SK-N-SH (cell line): ENCODE results near the gene VDR. TPM values are rescaled to one million over a fixed set of nuclear protein-coding genes. Genes with fewer than 3 reads are reported as not detected.

Experiments used
- CTCF ChIA-PET: fragments of 300-600, 350-600 bp; formaldehyde crosslinking; extraction: SDS; loops from one replicate; lab custom pipeline; 2021; lab: Yijun Ruan, JAX
- POLR2A ChIA-PET: fragments of 350-600 bp; sonication (Branson Sonifier 250); formaldehyde crosslinking; extraction: SDS; loops from one replicate; lab custom pipeline; 2020; ENCODE audit warnings: antibody characterized with exemption, inconsistent platforms; lab: Yijun Ruan, JAX
- DNase-seq: peaks from one replicate; pipeline ENCODE4 v3.0.0; 2012
- H2AFZ ChIP-seq: fragments of 200-600 bp; sonication (generic); 2 replicates; pipeline ENCODE4 v1.8.1; 2016; ENCODE audit warnings: antibody characterized with exemption, mild to moderate bottlenecking, low read depth
- H3F3A ChIP-seq: fragments of 200-600 bp; sonication (generic); replicated peaks from 2 replicates; pipeline ENCODE3; 2016; ENCODE audit warnings: antibody characterized with exemption, mild to moderate bottlenecking; ENCODE audit not compliant: insufficient read depth
- H3K27ac ChIP-seq, 2 experiments: fragments of 200-500 bp in 1 of 2; fragments of 200-600 bp in 1 of 2; sonication (Bioruptor generic) in 1 of 2; sonication (generic), shearing (Covaris generic) in 1 of 2; 2 replicates each; pipeline versions ENCODE4 v1.5.1 to v1.6.1; 2014 to 2016; ENCODE audit warnings: low read depth in 2 of 2, inconsistent platforms in 1 of 2, low read length in 1 of 2, mild to moderate bottlenecking in 1 of 2, mixed read lengths in 1 of 2
- H3K27me3 ChIP-seq: fragments of 200-600 bp; sonication (generic), shearing (Covaris generic); 2 replicates; pipeline ENCODE4 v1.6.1; 2016; ENCODE audit warnings: mixed run types; ENCODE audit not compliant: insufficient read depth
- H3K36me3 ChIP-seq, 2 experiments: fragments of 200-500 bp in 1 of 2; fragments of 200-600 bp in 1 of 2; sonication (Bioruptor generic) in 1 of 2; sonication (generic) in 1 of 2; replicated peaks in 1 of 2; 2 replicates each; pipeline versions ENCODE3 to v1.5.1; 2014 to 2016; ENCODE audit warnings: low read length in 1 of 2, mild to moderate bottlenecking in 1 of 2; ENCODE audit not compliant: insufficient read depth in 2 of 2, control insufficient read depth in 1 of 2
- H3K4me1 ChIP-seq, 2 experiments: fragments of 200-500 bp in 1 of 2; fragments of 200-600 bp in 1 of 2; sonication (Bioruptor generic) in 1 of 2; sonication (generic), shearing (Covaris generic) in 1 of 2; 2 replicates each; pipeline versions ENCODE4 v1.5.1 to v1.6.1; 2014 to 2016; ENCODE audit warnings: low read depth in 1 of 2, low read length in 1 of 2, mixed run types in 1 of 2; ENCODE audit not compliant: insufficient read depth in 2 of 2, control insufficient read depth in 1 of 2
- H3K4me2 ChIP-seq: fragments of 200-600 bp; sonication (generic), shearing (Covaris generic); 2 replicates; pipeline ENCODE4 v1.6.1; 2017; ENCODE audit warnings: mixed run types
- H3K4me3 ChIP-seq, 2 experiments: fragments of 200-500 bp in 1 of 2; fragments of 200-600 bp in 1 of 2; sonication (Bioruptor generic) in 1 of 2; sonication (generic), shearing (Covaris generic) in 1 of 2; 2 replicates each; pipeline versions ENCODE4 v1.5.1 to v1.8.1; 2014 to 2016; ENCODE audit warnings: low read depth in 2 of 2, inconsistent platforms in 1 of 2, low read length in 1 of 2, mild to moderate bottlenecking in 1 of 2, mixed read lengths in 1 of 2, moderate library complexity in 1 of 2
- H3K79me2 ChIP-seq: fragments of 200-600 bp; sonication (generic); 2 replicates; pipeline ENCODE4 v1.8.1; 2017; ENCODE audit warnings: mild to moderate bottlenecking; ENCODE audit not compliant: insufficient read depth
- H3K9ac ChIP-seq: fragments of 200-600 bp; sonication (generic); 2 replicates; pipeline ENCODE4 v1.6.1; 2017; ENCODE audit warnings: mixed run types
- H3K9me2 ChIP-seq: fragments of 200-600 bp; sonication (generic); 2 replicates; pipeline ENCODE4 v1.6.1; 2017; ENCODE audit warnings: mixed run types
- H3K9me3 ChIP-seq: fragments of 200-600 bp; sonication (generic); 2 replicates; pipeline ENCODE4 v1.6.1; 2017; ENCODE audit warnings: mixed run types, mild to moderate bottlenecking, moderate library complexity
- H4K20me1 ChIP-seq: fragments of 200-600 bp; sonication (generic); 2 replicates; pipeline ENCODE4 v1.6.1; 2017; ENCODE audit warnings: mild to moderate bottlenecking, mixed run types; ENCODE audit not compliant: insufficient read depth
- EP300 ChIP-seq, 2 experiments: IDR thresholded peaks; 2 replicates each; pipeline versions ENCODE4 v1.4.0 to v1.6.1; 2012; ENCODE audit warnings: borderline replicate concordance in 1 of 2, low read depth in 1 of 2, low read length in 1 of 2
- GATA2 ChIP-seq: sonication (generic); formaldehyde crosslinking; IDR thresholded peaks from 2 replicates; pipeline ENCODE4 v1.5.0; 2020; ENCODE audit warnings: mild to moderate bottlenecking, missing genetic modification reagents
- JUND ChIP-seq: IDR thresholded peaks from 2 replicates; pipeline ENCODE4 v1.4.0; 2012
- RCOR1 ChIP-seq: fragments of 150-350 bp; IDR thresholded peaks from 2 replicates; pipeline ENCODE4 v1.6.1; 2017; ENCODE audit warnings: antibody characterized with exemption, low read length
- RXRA ChIP-seq: IDR thresholded peaks from 2 replicates; pipeline ENCODE4 v1.4.0; 2012; ENCODE audit warnings: low read depth, mild to moderate bottlenecking, borderline replicate concordance
- SIN3A ChIP-seq: IDR thresholded peaks from 2 replicates; pipeline ENCODE4 v1.6.1; 2012; ENCODE audit warnings: low read depth, mild to moderate bottlenecking, low read length, moderate library complexity, borderline replicate concordance
- SMC3 ChIP-seq: IDR thresholded peaks from 2 replicates; pipeline ENCODE4 v1.6.1; 2012; ENCODE audit warnings: low read depth, low read length, improper control_type of control experiment
- TCF12 ChIP-seq: IDR thresholded peaks from 2 replicates; pipeline ENCODE4 v1.4.0; 2012
- WGBS: methylation state at CpG from one replicate; pipeline ENCODE4 v1.1.6; 2017; ENCODE audit warnings: low lambda C conversion rate; 5-methylcytosine and 5-hydroxymethylcytosine counted together
- polyA plus RNA-seq, 3 experiments: library from polyadenylated mRNA; depleted of rRNA; stranded (reverse); fragments of >200 nt; gene quantifications; 2 replicates each; pipeline ENCODE4 v1.2.3, GENCODE V29; 2012
- TF ChIP-seq, protein P1 (sequence below): IDR thresholded peaks from 2 replicates; pipeline ENCODE4 v1.4.0; 2012; ENCODE audit warnings: low read depth, borderline replicate concordance
- TF ChIP-seq, protein P2 (sequence below): IDR thresholded peaks from 2 replicates; pipeline ENCODE4 v1.4.0; 2012; ENCODE audit warnings: low read depth, borderline replicate concordance
- TF ChIP-seq, protein P3 (sequence below): fragments of 150-350 bp; IDR thresholded peaks from 2 replicates; pipeline ENCODE4 v1.6.1; 2016; ENCODE audit warnings: mild to moderate bottlenecking, low read depth, low read length
- TF ChIP-seq, protein P4 (sequence below): IDR thresholded peaks from 2 replicates; pipeline ENCODE4 v1.6.1; 2012; ENCODE audit warnings: mild to moderate bottlenecking, low read depth, low read length, moderate library complexity

The VDR gene
- polyA plus RNA-seq, 1 of the 3 experiments (the other 2 are of a cell fraction), result 0.33 TPM

DNA sequence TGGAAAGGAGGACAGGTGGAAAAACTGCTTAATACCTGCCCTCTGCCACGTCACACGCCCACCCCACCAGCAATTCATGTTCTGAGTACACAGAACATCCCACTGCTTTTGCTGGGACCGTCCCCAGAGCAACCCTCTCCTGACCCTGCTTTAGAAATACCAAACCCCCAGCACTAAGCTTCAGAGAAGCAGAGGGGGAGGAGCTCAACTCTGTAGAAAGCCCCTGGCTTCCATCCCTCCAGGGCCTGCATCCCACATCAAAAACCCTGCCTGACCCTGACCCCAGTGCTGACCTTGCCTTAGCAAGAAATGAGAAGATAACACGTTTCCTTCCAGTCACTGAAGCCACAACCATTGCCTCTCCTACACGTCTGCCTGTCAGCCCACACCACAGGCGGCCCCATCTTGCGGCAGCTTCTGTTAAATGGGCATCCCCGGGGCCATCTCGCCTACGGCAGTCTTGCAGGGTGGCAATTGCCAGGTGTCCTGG lies 19.7 kb downstream of the VDR start:
- Histone ChIP-seq H3K36me3 (no peaks in the 10 kb centered on the region), H3K4me1 (peaks cover 0 to 14% of the 10 kb centered on the region in 2 experiments; a peak in 1 of 4 replicates), H4K20me1 (no peaks in the 10 kb centered on the region), H3K9me3 (no peaks in the 10 kb centered on the region), H3K9me2 (no peaks in the 10 kb centered on the region), H3K4me2 (no peak overlapping the region), H3K27me3 (no peaks in the 10 kb centered on the region), H2AFZ (no peak overlapping the region), H3F3A (no peaks in the 10 kb centered on the region), H3K79me2 (no peaks in the 10 kb centered on the region), H3K27ac (no peak overlapping the region), H3K4me3 (no peak overlapping the region), H3K9ac (no peak overlapping the region)
- 74% methylated on average over 10 of the region's 10 CpGs for WGBS
- TF ChIP-seq GATA2 (CRISPR knock-in tag) (no peak), TCF12 (no peak), RXRA (no peak), SMC3 (no peak), SIN3A (no peak), RCOR1 (no peak), EP300 (IDR thresholded peaks at IDR 0.05; ENCODE audit: borderline replicate concordance in 1 of 2, low read depth in 1 of 2, low read length in 1 of 2) (no peak), JUND (no peak)
- TF ChIP-seq, protein P1, sequence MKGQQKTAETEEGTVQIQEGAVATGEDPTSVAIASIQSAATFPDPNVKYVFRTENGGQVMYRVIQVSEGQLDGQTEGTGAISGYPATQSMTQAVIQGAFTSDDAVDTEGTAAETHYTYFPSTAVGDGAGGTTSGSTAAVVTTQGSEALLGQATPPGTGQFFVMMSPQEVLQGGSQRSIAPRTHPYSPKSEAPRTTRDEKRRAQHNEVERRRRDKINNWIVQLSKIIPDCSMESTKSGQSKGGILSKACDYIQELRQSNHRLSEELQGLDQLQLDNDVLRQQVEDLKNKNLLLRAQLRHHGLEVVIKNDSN, result no peak
- TF ChIP-seq, protein P2, sequence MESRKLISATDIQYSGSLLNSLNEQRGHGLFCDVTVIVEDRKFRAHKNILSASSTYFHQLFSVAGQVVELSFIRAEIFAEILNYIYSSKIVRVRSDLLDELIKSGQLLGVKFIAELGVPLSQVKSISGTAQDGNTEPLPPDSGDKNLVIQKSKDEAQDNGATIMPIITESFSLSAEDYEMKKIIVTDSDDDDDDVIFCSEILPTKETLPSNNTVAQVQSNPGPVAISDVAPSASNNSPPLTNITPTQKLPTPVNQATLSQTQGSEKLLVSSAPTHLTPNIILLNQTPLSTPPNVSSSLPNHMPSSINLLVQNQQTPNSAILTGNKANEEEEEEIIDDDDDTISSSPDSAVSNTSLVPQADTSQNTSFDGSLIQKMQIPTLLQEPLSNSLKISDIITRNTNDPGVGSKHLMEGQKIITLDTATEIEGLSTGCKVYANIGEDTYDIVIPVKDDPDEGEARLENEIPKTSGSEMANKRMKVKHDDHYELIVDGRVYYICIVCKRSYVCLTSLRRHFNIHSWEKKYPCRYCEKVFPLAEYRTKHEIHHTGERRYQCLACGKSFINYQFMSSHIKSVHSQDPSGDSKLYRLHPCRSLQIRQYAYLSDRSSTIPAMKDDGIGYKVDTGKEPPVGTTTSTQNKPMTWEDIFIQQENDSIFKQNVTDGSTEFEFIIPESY, result no peak
- TF ChIP-seq, protein P3, sequence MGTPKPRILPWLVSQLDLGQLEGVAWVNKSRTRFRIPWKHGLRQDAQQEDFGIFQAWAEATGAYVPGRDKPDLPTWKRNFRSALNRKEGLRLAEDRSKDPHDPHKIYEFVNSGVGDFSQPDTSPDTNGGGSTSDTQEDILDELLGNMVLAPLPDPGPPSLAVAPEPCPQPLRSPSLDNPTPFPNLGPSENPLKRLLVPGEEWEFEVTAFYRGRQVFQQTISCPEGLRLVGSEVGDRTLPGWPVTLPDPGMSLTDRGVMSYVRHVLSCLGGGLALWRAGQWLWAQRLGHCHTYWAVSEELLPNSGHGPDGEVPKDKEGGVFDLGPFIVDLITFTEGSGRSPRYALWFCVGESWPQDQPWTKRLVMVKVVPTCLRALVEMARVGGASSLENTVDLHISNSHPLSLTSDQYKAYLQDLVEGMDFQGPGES, result no peak
- TF ChIP-seq, protein P4, sequence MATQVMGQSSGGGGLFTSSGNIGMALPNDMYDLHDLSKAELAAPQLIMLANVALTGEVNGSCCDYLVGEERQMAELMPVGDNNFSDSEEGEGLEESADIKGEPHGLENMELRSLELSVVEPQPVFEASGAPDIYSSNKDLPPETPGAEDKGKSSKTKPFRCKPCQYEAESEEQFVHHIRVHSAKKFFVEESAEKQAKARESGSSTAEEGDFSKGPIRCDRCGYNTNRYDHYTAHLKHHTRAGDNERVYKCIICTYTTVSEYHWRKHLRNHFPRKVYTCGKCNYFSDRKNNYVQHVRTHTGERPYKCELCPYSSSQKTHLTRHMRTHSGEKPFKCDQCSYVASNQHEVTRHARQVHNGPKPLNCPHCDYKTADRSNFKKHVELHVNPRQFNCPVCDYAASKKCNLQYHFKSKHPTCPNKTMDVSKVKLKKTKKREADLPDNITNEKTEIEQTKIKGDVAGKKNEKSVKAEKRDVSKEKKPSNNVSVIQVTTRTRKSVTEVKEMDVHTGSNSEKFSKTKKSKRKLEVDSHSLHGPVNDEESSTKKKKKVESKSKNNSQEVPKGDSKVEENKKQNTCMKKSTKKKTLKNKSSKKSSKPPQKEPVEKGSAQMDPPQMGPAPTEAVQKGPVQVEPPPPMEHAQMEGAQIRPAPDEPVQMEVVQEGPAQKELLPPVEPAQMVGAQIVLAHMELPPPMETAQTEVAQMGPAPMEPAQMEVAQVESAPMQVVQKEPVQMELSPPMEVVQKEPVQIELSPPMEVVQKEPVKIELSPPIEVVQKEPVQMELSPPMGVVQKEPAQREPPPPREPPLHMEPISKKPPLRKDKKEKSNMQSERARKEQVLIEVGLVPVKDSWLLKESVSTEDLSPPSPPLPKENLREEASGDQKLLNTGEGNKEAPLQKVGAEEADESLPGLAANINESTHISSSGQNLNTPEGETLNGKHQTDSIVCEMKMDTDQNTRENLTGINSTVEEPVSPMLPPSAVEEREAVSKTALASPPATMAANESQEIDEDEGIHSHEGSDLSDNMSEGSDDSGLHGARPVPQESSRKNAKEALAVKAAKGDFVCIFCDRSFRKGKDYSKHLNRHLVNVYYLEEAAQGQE, result no peak
- ChIA-PET POLR2A (no interaction called here), CTCF (interaction anchor here (1.0 to 2.5 kb wide), 4 partner anchors 10 to 47 kb away, joined by 4 to 9 read pairs (median 6); partner anchors contain the start of gene VDR)
- no peak for DNase-seq
